ENCODE results near the gene ELOF1.
A peak's percentile ranks its signal among the peaks of the same experiment; 100 is the strongest.
"Not testable (repeated sequence)": the region's sequence is repeated elsewhere in the genome, so short reads cannot be mapped to it uniquely, and the experiment has no call there.

Gene ELOF1

GRCh38 chr19:11566164-11566563, 7.1 kb upstream of the ELOF1 start:
- no peak for DNase-seq

- DNase-seq: not testable (repeated sequence)
Measured at GRCh38 chr19:11565649-11565980, 6.6 kb upstream of the ELOF1 start.

GRCh38 chr19:11564082-11564807, 5.2 kb upstream of the ELOF1 start:
- not testable (repeated sequence) for DNase-seq

- DNase-seq: no peak
Measured at GRCh38 chr19:11563532-11563931, 4.5 kb upstream of the ELOF1 start.

GRCh38 chr19:11560404-11561051, 1.5 kb upstream of the ELOF1 start:
- DNase-seq: peak; percentile 70

- no peak for DNase-seq
Measured at GRCh38 chr19:11556634-11557420, 2.2 kb downstream of the ELOF1 start.

- no peak for DNase-seq
Measured at GRCh38 chr19:11555246-11555645, 3.8 kb downstream of the ELOF1 start.

- no peak for DNase-seq
Measured at GRCh38 chr19:11554160-11554559, 4.9 kb downstream of the ELOF1 start.

GRCh38 chr19:11552666-11553372, 6.2 kb downstream of the ELOF1 start:
- no peak for DNase-seq

GRCh38 chr19:11551603-11552235, 7.3 kb downstream of the ELOF1 start:
- DNase-seq: no peak

GRCh38 chr19:11550265-11550664, 8.8 kb downstream of the ELOF1 start:
- DNase-seq: no peak

GRCh38 chr19:11549386-11549953, 9.6 kb downstream of the ELOF1 start:
- no peak for DNase-seq

- DNase-seq: no peak
Measured at GRCh38 chr19:11547929-11548700, 10.9 kb downstream of the ELOF1 start.

- no peak for DNase-seq
Measured at GRCh38 chr19:11541238-11541637, 17.8 kb downstream of the ELOF1 start.

- no peak for DNase-seq
Measured at GRCh38 chr19:11540645-11541044, 18.4 kb downstream of the ELOF1 start.

- no peak for DNase-seq
Measured at GRCh38 chr19:11539495-11540365, 19.3 kb downstream of the ELOF1 start.

GRCh38 chr19:11538232-11539036, 20.6 kb downstream of the ELOF1 start, which contains the start of gene CNN1:
CNN1 (plus strand) TSS chr19:11538851; CDS start chr19:11538928, 77 bp downstream.
- DNase-seq: no peak

GRCh38 chr19:11535792-11536595, 23.0 kb downstream of the ELOF1 start:
- peak; percentile 91 for DNase-seq

- no peak for DNase-seq
Measured at GRCh38 chr19:11534948-11535347, 24.1 kb downstream of the ELOF1 start.
